Thymus (tissue), 11 donors: ENCODE results near the gene RTN4IP1. TPM values are rescaled to one million over a fixed set of nuclear protein-coding genes. Genes with fewer than 3 reads are reported as not detected.

Experiments
- DNase-seq, 9 donors: peaks; one replicate each; pipeline ENCODE4 v3.0.0-alpha.2; 2013; ENCODE audit warnings: low spot score in 9 of 9, low read depth in 6 of 9, missing footprints in 1 of 9
- H3K27ac ChIP-seq, 2 donors: one replicate each; pipeline ENCODE4 v1.5.1; 2013; ENCODE audit warnings: control low read depth in 1 of 2, low read depth in 1 of 2, low read length in 1 of 2, mild to moderate bottlenecking in 1 of 2, moderate library complexity in 1 of 2
- H3K27me3 ChIP-seq, 2 donors: one replicate each; pipeline ENCODE4 v1.5.1; 2013; ENCODE audit warnings: low read length in 1 of 2; ENCODE audit not compliant: control insufficient read depth in 2 of 2, insufficient read depth in 1 of 2
- H3K36me3 ChIP-seq, 2 donors: one replicate each; pipeline ENCODE4 v1.5.1; 2013; ENCODE audit warnings: low read length in 1 of 2, mild to moderate bottlenecking in 1 of 2, moderate library complexity in 1 of 2; ENCODE audit not compliant: control insufficient read depth in 2 of 2, insufficient read depth in 2 of 2
- H3K4me1 ChIP-seq, 2 donors: one replicate each; pipeline ENCODE4 v1.5.1; 2013; ENCODE audit warnings: low read length in 2 of 2; ENCODE audit not compliant: control insufficient read depth in 2 of 2, insufficient read depth in 2 of 2
- H3K4me3 ChIP-seq, 2 donors: one replicate each; pipeline ENCODE4 v1.5.1; 2013; ENCODE audit warnings: low read length in 2 of 2, control low read depth in 1 of 2, mild to moderate bottlenecking in 1 of 2
- H3K9me3 ChIP-seq, 2 donors: one replicate each; pipeline ENCODE4 v1.5.1; 2013; ENCODE audit warnings: low read length in 1 of 2, mild to moderate bottlenecking in 1 of 2; ENCODE audit not compliant: control insufficient read depth in 2 of 2, insufficient read depth in 1 of 2
- WGBS: extraction: QIAGEN DNeasy Blood & Tissue Kit; methylation state at CpG from one replicate; pipeline ENCODE4 v1.1.7; 2013; 5-methylcytosine and 5-hydroxymethylcytosine counted together
- polyA plus RNA-seq: library from polyadenylated mRNA; stranded (reverse); fragments of 200-250 nt; gene quantifications from one replicate; pipeline ENCODE4 v1.2.3, GENCODE V29; 2013
- total RNA-seq: library from RNA; stranded (reverse); fragments of 120-200 nt; gene quantifications from one replicate; pipeline ENCODE4 v1.2.4, GENCODE V29; 2013
- donor health status: healthy.

Gene RTN4IP1
- total and polyA plus RNA-seq, 2 donors: 5.4 to 6.4 TPM

DNA sequence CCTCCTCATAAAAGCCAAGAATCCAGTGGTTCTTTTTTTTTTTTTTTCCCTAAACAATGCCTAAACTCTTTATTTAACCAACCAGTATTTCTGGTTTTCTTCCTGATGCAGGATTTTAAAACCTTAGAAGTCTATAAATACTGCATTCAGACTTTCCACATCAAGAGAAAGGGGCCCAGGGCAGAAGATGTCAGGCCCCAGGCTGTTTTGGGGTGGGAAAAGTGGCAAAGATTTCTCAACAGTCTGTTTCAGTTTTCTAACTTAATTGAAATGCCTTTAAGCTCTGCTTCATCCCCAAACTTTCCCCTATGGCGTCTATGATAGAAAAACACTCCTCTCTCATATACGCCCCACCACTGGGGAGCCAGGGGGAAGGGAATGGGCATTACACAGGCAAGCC is 33.2 kb upstream of the RTN4IP1 start:
- Histone ChIP-seq H3K27ac (no peak overlapping the region), H3K27me3 (no peaks in the 10 kb centered on the region), H3K4me1 (no peaks in the 10 kb centered on the region), H3K4me3 (no peak overlapping the region), H3K36me3 (peaks cover 19 to 40% of the 10 kb centered on the region in 2 donors), H3K9me3 (peaks cover 2 to 7% of the 10 kb centered on the region in 2 donors)
- WGBS: over 99% methylated on average over 2 of the region's 2 CpGs
- DNase-seq: no peak

DNA sequence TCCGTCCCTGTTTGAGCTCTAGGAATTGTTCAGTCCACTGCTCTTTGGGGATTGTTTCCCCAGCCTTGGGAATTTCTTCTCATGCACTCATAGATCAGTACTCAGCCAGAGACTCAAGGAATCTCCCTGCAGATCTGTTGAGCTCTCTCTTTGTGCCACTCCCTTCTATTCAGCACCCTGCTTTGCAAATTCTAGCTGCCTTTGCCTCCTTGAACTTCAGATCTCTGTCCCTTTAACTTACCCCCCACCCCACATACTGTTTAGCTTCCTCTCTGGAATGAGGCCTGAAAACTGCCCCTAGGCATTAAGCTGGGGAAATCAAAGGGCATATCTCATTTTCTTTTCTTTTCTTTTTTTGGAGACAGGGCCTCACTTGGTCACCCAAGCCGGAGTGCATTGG is 30.6 kb upstream of the RTN4IP1 start:
- no peak for DNase-seq
- 95% methylated on average over 2 of the region's 2 CpGs for WGBS
- no peak overlapping the region for H3K27ac ChIP-seq
- peaks cover 25 to 47% of the 10 kb centered on the region in 2 donors for H3K36me3 ChIP-seq
- H3K27me3 ChIP-seq: no peaks in the 10 kb centered on the region
- no peak overlapping the region for H3K4me3 ChIP-seq
- peaks cover 2 to 7% of the 10 kb centered on the region in 2 donors for H3K9me3 ChIP-seq
- no peaks in the 10 kb centered on the region for H3K4me1 ChIP-seq

DNA sequence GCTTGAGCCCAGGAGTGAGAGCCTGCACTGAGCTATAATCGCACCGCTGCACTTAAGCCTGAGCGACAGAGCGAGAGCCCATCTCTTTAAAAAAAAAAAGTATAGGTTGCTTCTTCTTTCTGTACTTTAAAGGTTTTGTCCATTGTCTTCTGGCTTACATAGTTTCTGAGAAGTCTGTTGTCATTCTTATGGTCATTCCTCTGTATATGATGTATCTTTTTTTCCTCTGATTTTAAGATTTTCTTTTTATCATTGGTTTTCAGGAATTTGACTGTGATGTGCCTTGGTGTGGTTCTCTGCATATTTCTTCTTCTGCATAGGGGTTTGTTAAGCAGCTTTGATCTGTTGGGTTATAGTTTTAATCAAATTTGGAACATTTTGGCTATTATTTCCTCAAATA is 29.2 kb upstream of the RTN4IP1 start:
- DNase-seq: no peak
- H3K9me3 ChIP-seq: peaks cover 2 to 7% of the 10 kb centered on the region in 2 donors
- no peak overlapping the region for H3K27ac ChIP-seq
- no peak overlapping the region for H3K4me3 ChIP-seq
- H3K4me1 ChIP-seq: no peaks in the 10 kb centered on the region
- H3K36me3 ChIP-seq: peaks cover 24 to 54% of the 10 kb centered on the region in 2 donors
- H3K27me3 ChIP-seq: no peaks in the 10 kb centered on the region
- over 99% methylated on average over 4 of the region's 4 CpGs for WGBS

DNA sequence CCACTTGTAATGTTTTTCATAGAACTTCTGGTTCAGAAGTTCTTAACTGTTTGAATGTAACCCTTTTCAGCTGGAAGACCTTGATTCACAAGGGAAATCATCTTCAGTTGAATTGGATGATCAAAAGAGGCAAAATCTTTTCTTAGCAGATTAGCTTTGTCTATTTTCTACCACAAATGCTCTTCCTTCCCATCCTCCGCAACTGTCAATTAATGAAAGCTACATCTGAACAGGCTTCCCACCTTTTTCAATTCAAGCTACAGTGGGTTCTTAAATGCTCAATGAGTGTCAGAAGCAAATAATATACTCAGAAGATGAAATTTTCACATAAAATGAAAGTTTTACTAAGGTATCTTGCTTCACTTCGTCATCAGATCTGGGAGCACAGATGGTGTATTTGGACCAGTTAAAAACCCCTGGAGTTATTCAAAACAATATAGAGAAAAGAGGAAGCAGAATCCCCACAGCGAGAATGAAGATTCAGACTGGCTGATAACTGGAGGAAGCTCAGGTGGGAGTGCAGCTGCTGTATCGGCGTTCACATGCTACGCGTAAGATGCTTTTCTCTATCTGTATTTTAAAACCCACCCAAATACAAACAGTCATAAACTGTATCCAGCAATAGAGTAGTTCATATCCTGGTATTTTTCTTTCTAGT is 19.5 kb upstream of the RTN4IP1 start:
- H3K27me3 ChIP-seq: no peaks in the 10 kb centered on the region
- no peak overlapping the region for H3K27ac ChIP-seq
- no peaks in the 10 kb centered on the region for H3K4me1 ChIP-seq
- H3K4me3 ChIP-seq: no peak overlapping the region
- H3K9me3 ChIP-seq: no peaks in the 10 kb centered on the region
- peaks cover 13 to 37% of the 10 kb centered on the region in 2 donors for H3K36me3 ChIP-seq
- DNase-seq: no peak
- 83% methylated on average over 7 of the region's 7 CpGs for WGBS

DNA sequence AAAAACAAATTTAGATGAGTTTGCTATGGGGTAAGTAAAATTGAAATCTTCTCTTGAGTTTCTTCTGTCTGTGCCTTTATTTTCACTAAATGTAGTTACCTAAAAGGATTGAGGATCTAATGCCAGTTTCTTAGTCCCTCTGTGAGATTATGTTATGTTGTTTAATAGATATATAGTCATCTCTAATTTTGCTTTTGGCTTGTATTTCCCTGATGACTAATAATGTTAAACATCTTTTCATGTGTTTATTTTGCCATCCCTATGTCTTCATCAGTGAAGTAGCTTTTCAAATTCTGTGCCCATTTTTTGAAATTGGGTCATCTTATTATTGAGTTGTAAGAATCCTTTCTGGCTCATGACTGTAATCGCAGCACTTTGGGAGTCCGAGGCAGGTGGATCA is 13.8 kb upstream of the RTN4IP1 start:
- Histone ChIP-seq H3K4me1 (no peaks in the 10 kb centered on the region), H3K27ac (no peak overlapping the region), H3K27me3 (no peaks in the 10 kb centered on the region), H3K9me3 (no peaks in the 10 kb centered on the region), H3K36me3 (peaks cover 8 to 21% of the 10 kb centered on the region in 2 donors), H3K4me3 (no peak overlapping the region)
- WGBS: 98% methylated on average over 2 of the region's 2 CpGs
- no peak for DNase-seq

DNA sequence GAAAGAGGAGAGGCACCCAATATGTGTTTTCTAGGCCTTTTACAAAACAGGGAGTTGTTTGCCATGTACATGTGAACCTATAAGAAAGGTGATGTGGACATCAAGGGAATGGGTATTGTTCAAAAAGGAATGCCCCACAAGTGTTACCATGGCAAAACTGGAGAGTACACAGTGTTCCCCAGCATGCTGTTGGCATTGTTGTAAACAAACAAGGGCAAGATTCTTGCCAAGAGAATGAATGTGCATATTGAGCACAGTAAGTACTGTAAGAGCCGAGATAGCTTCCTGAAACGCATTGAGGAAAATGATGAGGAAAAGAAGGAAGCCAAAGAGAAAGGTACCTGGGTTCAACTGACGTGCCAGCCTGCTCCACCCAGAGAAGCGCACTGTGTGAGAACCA is 13.2 kb upstream of the RTN4IP1 start:
- no peak overlapping the region for H3K4me3 ChIP-seq
- H3K9me3 ChIP-seq: no peaks in the 10 kb centered on the region
- H3K4me1 ChIP-seq: no peaks in the 10 kb centered on the region
- WGBS: over 99% methylated on average over 4 of the region's 4 CpGs
- no peaks in the 10 kb centered on the region for H3K27me3 ChIP-seq
- peaks cover 8 to 21% of the 10 kb centered on the region in 2 donors for H3K36me3 ChIP-seq
- no peak overlapping the region for H3K27ac ChIP-seq
- DNase-seq: no peak

DNA sequence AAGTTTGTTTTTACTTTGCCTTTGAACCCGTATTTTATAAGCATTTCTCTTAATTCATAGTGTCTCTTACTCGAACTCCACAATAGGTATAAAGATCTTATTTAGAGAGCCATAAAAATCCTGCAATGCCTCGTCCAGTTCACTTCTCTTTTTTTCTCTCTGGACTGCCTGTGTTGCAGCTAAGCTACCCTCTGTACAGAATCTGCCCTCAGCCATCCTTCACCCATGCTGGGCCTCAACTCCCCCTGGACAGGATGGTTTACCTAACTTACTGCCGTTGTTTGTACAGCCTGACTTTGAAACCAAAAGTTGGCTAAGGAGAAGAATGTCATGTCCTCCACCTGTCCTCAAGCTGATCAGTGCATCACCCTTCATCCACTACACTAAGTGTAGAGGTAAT is 10.5 kb upstream of the RTN4IP1 start:
- Histone ChIP-seq H3K27ac (no peak overlapping the region), H3K4me1 (peaks cover 0 to 3% of the 10 kb centered on the region in 2 donors), H3K4me3 (no peak overlapping the region), H3K9me3 (no peaks in the 10 kb centered on the region), H3K36me3 (peaks cover 8 to 21% of the 10 kb centered on the region in 2 donors), H3K27me3 (no peaks in the 10 kb centered on the region)
- 97% methylated on average over 4 of the region's 4 CpGs for WGBS
- DNase-seq: no peak

DNA sequence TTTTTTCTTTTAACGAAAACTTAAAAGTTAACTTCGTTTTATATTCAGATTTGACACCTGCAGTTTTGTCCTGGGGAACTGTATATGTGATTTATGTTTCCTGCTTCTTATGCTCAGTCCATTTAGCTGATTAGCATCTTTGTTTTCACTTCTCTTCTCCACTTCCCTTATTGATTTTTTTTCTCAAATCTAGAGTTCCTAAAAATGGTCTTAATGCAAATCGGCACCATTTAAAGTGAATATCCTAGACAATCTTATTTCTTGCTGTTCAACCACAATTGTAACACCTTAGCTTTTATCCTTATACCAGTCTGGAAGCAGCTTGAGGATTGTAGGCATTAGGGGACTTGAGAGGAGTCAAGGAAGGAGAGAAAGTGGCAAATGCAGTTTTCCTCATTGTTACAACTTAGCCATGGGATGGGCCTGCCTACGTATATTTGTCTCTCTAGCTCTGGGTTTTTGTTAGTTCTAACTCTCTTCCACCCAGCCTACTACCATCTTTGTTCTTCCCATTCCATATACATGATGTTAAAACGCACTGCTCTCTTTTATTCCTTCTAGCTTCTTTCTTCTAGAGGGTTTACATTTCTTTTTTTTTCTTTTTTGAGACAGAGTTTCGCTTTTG is 8.5 kb upstream of the RTN4IP1 start:
- Histone ChIP-seq H3K9me3 (no peaks in the 10 kb centered on the region), H3K4me1 (peaks cover 0 to 3% of the 10 kb centered on the region in 2 donors), H3K27me3 (no peaks in the 10 kb centered on the region), H3K27ac (peak overlapping the region in 1 of 2 donors; percentile 10), H3K4me3 (no peak overlapping the region), H3K36me3 (peaks cover 4 to 14% of the 10 kb centered on the region in 2 donors)
- WGBS: 51% methylated on average over 6 of the region's 6 CpGs
- no peak for DNase-seq

DNA sequence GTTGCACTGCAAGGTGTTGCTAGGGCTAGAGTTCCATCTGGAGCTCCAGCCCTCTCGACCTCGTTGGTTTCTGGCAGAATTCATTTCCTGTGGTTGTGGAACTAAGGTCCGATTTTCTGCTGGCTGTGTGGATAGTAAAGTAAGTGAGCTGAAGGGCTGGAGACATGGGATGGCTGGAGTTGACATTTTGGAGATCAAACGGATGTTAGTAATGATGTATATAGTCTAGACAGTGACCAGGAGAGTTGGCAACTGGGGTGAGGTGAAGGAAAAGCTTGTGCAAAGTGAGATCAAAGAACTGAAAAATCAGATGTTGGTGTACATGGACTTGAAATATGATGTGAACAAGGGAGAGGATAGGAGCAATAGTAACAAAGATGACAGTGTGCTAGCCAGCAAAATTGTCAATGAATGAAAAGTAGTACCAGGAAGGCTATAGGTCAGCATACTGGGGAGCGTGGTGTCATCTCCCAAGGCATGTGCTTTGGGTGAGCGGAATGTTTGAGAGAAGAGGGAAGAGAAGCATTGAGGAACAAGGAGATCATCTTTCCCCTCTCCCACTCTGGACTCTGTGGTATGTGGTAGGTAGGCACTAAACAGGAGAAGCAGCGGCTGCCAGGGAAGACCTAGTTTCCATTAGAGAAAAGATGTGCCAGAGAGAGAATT is 7.9 kb upstream of the RTN4IP1 start:
- WGBS: 37% methylated on average over 7 of the region's 7 CpGs
- H3K4me3 ChIP-seq: no peak overlapping the region
- H3K36me3 ChIP-seq: peaks cover 0 to 7% of the 10 kb centered on the region in 2 donors
- no peak for DNase-seq
- H3K4me1 ChIP-seq: peaks cover 0 to 3% of the 10 kb centered on the region in 2 donors
- peak overlapping the region in 1 of 2 donors; percentile 10 for H3K27ac ChIP-seq
- H3K9me3 ChIP-seq: no peaks in the 10 kb centered on the region
- no peaks in the 10 kb centered on the region for H3K27me3 ChIP-seq
